ENCODE measurements around the gene FRK.

- TF ChIP-seq CTCF (IDR thresholded peaks at IDR 0.05) (no peak), POLR2AphosphoS5 (IDR thresholded peaks at IDR 0.05) (no peak), POLR2A (IDR thresholded peaks at IDR 0.05) (no peak)
Observed at GRCh38 chr6:115997990-115998585, 62.6 kb downstream of the FRK start.

Data from sigmoid colon (tissue), 4 donors.